ENCODE data around the gene RARB.

Gene RARB

DNA sequence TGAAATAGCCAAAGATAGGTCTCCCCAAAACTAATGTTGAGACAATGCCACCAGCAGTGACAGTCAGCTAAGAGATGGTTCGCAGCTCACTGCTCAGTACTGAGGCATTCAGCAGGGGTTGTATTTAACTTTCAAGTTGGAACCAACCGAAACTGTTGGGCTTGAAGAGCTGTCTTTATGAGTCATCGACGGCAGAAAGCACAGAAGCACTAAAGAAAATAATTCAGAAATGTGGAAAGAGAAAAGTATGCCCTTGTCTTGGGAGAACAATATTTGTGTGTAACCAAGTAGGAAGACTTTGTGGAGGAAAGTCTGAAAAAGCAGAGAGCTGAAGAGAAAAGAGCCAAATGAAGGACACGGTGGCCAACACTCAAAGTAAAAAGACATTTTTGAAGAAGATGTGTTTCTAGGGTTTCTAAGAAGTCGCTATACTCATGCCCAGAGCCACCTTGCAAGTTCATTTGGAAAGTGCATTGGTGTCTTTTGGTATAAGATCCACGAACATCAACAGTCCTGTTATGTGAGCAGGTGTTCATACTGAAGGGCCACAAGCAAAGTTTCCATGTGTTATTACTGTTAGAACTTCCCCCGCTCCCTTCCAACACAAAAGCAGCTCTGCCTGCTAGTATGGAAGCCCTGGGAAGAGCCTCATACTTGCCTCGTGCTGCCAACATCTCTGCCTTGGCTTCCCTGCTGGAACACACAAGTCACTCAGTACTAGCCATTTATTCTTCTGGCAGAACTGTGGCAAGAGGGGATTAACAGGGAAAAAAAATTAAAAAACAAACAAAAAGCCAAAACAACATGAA is 4.1 kb upstream of the RARB start:
- no peak for DNase-seq

DNA sequence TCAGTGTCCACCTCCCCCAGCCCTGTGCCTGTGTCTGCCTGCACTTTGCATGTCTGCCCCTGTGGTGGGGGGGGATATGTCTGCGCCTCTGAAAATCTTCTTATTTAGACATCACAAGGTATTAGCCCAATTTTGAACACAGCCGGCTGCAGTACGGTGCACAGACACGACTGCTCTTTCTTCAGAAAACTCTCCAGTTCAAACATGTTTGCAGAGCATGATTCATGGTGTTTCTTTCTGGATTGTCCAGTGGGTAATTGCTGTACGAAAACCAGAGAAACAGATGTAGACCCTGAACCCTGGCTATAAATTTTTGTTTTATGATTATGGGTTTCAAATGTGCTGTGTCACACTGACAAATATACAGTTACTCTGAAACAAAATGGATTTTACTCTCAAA is 3.4 kb upstream of the RARB start:
- DNase-seq: no peak

DNA sequence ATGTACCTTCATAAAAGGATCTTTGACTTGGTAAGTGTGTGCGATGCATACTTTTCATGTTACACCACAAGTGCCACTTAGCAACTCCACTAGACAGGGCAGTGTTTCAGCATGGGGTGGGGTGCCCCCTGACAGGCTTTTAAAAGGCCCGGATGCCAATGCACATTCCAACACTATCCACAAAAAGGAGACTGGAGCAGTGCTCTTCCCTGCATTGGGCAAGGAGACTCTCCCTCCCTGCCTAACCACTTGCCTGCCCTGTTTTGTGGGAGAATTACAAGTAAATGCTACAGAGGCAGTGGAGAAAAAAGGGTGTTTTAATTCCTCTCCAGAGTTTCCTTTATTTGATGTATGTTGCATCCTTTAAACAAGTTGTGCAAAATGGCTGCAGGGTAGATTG is 1.7 kb upstream of the RARB start:
- DNase-seq: no peak

DNA sequence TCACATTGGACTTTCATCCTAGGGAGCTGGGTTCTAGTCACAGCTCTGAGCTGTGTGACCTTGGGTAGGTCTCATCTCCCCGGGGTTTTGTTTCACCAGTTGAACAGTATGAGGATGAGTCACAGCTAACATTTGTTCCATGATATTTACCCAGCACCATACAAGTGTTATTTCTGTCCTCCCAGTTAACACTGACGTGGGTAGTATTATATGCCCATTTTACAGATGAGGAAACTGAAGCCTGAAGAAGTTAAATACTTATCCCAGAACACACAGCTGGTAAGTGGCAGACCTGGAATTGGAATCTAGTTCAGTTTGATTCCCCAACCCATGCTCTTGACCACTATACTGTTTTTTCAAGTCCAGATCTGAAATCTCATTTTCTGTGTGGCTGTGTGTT is 908 bp upstream of the RARB start:
- DNase-seq: no peak

DNA sequence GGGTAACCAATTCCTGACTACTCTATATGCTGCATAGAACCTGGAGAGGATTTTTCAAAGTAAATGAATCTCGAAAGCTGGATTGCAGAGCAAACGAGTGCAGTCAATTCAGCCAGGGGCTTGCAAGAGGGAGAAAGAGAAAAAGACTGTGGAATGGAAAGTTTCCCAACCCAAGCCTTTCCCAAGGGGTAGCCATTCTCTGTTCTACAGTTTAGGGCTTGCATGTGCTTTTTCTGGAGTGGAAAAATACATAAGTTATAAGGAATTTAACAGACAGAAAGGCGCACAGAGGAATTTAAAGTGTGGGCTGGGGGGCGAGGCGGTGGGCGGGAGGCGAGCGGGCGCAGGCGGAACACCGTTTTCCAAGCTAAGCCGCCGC is 511 bp upstream of the RARB start:
- no peak for DNase-seq

DNA sequence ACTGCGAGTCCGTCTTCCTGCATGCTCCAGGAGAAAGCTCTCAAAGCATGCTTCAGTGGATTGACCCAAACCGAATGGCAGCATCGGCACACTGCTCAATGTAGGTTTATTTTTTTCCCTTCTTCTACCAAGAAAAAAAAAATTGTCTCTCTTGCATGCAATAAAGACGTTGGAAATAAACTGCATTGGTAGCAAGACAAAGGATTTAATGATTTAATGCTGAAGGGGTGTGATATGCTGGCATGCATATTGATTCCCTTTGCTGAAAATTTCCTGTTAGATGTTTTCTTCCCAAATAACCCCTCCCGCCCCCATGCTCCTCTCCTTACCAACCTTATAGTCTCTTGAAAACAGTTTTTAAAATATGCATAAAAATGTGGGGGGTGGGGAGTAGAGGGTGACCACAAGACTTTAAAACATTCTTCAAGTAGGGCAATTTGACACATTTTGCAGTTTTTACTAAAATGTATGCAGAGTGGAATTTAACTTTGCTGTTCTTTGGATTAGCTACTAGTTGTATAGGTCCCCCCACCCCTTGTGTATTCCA is 799 bp downstream of the RARB start:
- peak; percentile 50 for DNase-seq

DNA sequence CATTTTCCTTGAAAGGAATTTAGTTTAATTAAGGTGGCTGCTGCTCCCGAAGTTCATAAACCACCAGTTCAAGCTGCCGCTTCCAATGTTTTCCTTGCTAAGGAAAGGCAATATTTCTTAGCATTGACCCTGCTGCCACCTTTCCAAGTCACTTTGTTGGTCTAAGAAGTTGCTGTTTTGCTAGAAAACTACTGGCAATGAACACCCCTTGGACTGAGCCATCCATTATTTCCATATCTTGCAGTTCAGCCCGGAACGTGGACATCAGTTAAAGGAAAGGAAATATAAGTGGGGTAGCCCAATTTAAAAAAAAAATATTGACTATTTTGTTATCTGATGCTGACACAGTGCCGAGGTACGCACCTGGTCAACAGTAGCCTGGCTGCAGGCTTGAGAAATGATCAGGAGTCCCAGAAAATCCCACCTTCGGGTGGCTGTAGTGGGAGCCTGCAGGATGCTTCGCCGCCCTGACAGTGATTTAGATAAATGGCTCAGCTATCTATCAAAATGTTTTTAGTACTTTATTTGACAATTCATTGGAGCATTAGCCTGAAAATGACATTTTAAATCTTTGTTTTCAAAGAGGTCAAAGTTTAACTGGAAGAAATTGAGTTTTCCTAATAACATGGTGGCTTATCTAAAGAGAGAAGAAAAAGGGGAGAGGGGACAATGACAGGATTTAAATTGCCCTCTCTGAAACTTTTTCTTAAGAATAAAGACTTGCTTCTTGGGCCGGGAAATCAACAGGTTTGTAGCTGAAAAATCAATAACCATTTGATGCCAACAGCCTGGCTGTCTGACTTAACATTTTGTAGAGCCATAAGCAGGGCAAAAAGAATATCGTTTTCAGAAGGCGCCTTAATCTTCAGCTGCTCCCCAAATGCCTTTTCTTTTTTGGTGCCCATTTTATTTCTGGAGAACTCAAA is 1.6 kb downstream of the RARB start:
- DNase-seq: no peak

DNA sequence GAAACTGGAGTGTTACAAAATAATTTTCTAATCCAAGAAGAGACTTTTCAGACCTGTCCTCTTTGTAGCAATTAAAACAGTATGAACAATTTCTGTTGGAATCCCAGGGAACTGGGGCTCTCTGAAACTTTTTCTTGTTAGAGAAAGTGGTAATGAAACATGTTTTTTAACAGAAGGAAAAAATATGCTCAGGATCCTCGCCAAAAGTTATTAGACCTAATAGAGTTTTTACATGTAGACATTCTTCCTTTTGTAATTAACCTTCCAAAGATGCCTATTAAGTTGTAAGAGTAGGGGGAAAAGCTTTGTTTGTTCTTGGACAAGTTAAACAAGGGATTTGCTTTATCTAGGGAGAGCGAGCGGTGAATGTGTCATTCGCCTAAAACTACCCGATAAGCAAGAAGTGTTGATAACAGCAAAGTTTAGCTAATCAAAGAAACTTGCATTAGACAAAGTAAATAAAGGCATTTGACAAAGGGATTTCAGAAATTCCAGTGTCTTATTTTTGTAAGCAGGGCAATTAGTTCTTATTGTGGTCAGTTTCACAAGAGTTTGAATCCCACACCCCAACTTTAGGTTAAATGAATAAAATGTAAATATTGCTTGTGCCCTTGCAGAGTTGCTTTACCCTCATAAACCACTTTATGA is 2.3 kb downstream of the RARB start:
- no peak for DNase-seq

DNA sequence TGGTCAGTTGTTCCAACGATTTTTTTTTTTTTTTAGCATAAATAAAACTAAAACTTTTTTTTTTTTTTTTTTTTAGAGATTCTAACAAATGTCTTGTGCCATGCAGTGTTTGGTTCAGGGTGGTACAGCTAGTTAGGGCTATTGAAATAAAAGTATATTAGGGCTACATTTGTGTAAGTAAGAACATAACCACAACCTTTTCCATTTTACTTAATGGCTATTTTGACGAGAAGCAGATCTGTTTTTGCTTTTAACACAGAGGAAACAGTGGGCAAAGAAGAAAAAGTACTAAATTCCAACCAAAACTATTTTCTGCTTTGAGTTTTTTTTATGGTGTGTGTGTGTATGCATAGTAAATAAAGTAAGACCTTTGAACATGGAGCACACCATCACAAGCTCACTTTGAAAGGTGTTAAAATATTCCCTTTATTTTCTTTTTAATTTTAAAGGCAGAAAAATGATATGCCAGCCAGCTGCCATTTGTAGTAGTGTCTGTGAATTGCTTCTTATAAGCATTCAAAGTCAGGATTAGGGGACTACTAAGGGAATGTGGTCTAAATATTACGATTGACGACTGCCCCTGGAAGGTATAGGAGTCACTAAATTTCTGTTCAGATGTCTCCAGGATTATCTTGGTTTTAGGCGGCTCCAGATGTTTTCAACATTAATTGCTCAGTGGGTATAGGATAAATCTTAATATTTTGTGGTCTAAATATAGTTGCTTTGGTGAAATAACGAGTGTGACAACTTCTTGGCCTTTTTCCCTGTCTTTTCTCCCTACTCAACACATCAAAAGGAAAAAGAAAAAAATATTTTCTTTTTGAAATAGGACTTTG is 3.1 kb downstream of the RARB start:
- DNase-seq: no peak

DNA sequence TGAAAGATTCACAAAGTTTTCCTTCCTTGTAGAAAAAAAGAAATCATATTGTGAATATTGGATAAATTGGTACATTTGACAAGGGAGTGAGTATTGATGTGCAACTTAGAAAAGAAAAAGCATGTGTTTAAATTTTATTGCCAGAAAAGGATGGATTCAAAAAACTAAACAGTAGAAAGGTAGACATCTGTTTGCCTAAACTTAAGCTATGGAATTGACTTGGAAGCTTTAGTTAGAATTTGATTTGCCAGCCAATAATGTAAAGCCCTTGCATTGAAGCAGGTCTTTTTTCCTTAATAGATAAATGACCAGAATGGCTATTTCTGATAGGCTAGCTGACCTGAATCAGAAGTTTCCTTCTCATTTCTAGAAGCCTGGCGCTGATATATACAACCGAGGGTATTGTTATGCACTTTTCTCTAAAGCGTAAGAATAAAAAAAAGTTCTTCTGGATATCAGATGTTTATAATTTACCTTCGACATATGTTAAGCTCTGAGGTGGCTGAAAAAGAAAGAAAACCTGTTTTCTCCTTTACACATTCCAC is 4.2 kb downstream of the RARB start:
- no peak for DNase-seq

DNA sequence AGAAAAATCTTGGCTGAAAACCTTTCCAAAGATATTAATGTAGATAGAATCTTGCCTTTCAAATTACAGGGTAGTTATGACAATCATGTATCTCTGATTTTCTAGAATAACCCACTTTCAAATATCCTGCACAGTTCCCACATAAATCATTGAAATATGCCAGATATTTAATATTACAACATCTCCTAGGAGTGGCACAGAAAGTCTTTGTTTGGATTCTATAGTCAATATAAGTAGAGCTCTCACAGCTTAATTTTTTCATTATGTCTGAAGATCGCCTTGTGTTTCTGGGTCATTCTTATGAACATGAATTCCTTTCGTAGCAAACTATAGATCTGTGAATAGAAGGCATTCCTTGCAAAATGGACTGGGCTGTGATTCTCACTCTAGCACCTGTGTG is 5.0 kb downstream of the RARB start:
- DNase-seq: no peak

DNA sequence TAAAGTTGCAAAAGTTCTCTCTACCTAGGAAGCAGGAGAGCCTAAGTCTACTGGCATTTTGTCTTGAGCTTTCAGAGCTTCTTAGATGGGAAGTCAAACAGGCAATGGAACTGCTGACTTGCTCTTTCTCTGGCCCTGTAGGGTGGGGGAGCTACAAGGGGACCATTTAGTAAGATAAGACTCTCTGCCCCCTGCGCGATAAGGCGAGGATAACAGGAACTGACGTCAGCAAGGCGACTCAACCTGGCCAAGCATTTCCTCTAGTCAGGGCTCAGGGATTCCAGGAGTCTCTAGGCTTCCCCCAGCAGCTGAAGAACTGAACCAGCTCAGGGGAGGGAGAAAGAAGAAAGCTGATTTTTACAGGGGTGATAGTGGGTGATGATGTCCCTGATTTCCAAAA is 5.8 kb downstream of the RARB start:
- no peak for DNase-seq

DNA sequence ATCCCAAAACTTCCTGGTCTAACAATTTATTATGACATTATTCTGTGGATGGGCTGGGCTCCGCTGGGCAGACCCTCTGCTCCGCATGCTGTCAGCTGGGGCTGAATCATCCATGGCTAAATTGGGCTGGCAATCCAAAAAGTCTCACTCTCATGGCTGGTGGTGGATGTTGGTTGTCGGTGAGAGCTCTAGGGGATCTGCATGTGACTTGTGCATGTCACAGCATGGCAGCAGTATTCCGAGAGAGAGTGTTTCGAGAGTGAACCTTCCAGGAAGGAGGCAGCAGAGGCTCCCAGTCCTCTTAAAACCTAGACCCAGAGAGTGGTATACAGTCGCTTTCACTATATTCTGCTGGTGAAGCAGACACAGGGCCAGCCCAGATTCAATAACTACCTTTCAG is 9.9 kb downstream of the RARB start:
- DNase-seq: no peak

DNA sequence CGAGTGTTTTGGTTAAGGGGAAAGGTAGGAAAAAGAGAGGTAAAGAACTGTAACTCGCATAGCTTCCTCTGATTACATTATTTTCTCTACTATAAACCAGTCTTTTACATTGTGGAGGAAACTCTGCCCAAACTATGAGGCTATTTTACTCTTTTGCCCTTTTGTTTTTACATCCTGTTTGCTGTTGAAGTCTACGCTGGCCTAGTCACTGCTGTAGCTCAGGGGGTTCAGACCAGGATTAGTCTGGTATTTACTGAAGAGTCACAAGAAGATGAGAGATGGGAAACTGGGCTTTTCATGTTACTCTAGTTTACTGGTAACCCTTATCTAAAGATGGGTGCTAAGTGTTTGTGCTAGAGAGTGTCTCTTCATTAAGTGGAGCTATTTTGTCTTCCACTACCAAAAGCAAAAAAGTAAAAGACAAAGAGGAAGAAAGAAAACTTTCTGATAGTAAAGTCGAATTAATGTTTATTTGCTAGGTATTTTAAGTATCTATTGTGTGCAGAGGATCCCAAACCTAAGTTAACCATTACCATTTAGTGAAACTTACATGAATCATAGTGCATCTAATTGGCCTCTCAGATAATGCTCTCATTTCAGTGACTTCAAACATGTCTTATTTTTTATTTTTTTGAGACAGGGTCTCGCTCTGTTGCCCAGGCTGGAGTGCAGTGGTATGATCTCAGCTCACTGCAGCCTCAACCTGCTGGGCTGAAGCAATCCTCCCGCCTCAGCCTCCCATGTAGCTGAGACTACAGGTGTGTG is 10.9 kb downstream of the RARB start:
- no peak for DNase-seq

DNA sequence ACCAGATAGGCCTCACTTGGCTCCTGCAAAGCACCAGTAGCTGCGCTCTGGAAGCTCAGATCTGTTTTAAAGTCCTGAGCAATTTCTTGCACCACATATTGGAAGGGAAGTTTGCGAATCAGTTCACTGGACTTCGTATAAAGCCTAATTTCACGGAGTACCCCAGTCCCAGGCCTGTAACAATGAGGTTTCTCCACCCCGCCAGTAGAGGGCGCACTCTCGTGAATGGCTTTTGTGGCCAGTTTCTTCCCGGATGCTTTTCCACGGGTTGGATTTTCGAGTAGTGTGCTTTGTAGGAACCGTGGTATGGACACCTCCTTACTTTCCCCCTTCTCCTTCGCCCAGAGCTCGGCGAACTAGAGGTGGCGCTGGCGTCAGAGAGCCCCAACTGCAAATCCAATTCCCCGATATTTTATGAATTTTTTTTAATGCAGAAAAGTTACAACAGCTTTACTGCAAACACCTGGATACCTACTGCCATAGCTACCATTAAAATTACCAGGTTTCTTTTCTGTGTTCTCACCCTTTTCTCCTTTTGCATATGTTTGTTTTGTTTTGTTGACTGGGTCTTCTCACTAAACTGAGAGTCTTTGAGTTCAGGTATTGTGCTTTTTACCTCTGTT is 13.3 kb downstream of the RARB start:
- no peak for DNase-seq

DNA sequence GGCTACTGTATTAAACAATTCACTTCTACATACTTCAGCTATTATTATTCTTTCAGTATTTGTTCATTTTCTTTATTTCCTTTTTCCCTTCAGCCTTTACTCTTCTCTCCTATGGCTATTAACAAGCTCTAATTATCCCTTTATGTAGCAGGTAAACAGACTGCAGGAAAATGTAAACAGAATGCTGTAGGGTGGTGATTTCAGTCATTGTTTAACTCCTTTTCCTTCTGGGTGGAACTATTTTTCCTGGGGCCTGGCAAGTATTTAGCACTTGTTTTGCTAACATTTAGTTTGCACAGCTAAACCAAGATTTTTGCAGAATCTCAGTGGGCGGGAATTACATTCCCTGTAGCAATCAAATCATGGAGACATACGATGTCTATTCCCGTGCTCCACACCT is 14.4 kb downstream of the RARB start:
- no peak for DNase-seq

DNA sequence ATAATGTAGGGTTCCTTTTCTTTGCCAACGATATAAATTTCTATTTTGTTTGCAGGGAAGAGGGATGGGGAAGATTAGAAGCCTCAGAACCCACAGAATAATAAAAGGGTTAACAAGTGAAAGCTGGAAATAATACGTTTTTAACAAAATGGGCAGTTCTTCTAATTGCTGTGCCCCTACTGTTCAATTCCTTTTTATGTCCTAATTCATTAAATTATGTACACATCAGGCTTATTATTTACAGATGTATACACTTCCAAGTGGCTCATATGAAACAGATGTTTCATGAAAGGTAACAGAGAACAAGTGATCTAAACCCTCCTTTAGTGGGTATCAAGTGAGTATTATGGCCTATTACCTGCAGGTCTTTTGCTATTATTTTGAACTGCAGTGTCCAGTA is 16.2 kb downstream of the RARB start:
- DNase-seq: no peak

DNA sequence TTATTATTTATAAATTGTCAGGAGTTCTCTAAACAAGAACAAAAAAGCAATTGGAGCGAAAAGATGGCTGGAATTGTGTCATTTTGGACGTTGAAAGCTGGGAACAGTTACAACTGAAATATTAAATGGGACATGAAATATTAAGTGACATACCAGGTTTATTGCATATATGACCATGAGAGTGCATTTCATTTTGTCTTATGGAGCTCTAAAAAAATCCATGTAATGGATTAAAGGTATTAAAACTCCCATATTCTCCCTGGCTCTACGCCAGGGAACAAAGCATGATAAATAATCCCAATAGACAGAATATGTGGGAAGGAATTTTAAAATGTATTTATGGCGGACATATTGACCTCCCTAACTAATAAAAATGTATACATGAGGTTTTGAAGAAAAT is 17.7 kb downstream of the RARB start:
- DNase-seq: no peak

DNA sequence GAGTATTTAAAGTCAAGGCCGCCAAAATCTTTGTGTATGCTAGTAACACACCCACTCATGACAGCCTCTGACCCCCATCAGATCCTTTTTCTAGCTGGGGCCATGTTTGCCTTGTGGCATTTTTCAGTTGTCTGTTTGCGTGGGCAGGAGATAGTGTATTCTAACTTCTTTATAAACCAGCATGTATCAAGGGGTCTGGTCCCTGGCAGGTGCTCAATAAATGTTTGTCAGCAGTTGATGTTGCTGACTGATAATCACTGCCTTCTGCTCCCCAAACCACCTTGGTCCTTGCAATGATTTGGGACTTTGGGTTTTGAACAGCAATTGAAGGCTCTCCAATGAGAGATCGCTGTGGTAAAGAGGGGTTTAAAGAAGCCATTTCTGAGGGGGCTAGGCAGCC is 19.2 kb downstream of the RARB start:
- no peak for DNase-seq

DNA sequence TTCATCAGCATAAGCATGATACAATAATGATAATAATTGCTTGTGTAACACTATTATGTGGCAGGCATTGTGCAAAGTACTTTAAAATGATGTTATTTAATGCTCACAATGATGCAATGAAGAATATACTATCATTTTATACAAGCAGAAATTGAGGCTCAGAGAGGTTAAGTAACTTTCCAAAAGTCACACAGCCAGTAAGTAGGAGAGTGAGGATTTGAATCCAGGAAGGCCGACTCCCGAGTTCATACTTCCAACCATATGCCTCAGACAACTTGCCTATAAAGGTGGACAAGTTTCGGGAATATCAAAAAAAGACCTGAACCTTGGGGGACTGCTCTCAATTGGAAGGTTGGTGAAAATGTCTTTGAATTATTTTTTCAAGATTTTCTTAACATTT is 19.9 kb downstream of the RARB start:
- DNase-seq: no peak

Data from retina (tissue), 1 donor.